ENCODE measurements around the gene PXK.

GRCh38 chr3:58287354-58287753, 45.3 kb upstream of the PXK start:
- TF ChIP-seq CTCF (IDR thresholded peaks at IDR 0.05), result no peak
- no peak for TF ChIP-seq POLR2AphosphoS5 (IDR thresholded peaks at IDR 0.05)
- TF ChIP-seq POLR2A (IDR thresholded peaks at IDR 0.05), result no peak
